NCI-H2171 (cell line): ENCODE measurements around the gene NEXMIF.
A peak's percentile ranks its signal among the peaks of the same experiment; 100 is the strongest.
"Not testable (repeated sequence)": the region's sequence is repeated elsewhere in the genome, so short reads cannot be mapped to it uniquely, and the experiment has no call there.

Source experiments
- DNase-seq: peaks from one replicate; lab custom pipeline; 2025; lab: John Stamatoyannopoulos, UW

The NEXMIF gene

DNA sequence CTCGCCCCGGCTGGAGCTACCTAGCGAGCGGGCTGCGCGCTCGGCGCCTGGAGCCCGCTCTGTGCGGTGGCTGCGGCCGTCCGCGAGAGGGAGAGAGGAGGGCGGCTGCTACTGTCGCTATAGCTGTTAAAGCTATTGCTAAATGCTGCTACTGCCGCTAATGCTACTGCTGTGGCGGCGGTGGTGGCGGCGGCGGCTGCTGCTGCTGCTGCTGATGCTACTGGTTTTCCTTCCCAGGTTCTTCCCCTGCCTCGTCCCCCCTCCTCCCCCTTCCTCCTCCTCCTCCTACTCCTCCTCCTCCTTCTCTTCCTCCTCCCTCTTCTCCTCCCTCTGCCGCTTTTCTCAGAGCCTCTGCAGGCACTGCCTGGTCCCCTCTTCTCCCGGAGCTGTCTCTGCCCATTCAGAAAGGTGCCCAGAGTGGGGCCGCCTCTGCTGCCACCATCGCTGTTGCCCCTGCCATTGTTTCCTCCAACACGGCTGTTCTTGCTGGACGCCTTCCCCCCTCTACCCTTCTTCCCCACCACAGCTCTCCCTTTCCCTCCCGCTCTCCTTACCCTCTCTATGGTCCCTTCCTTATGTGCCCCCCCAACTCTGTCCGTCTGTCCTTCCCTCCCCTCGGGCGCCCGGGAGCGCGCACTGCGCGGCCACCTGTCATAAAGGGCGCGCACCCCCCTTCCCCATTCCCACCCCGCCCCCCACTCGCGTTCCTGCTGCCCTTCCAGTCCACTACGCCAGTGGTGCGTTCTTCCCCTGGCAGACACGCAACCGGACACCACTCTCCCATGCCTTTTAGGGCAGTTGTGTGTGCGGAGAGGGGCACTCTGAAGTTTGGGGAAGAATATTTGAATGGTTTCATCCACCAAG, at the start of gene NEXMIF:
Gene NEXMIF (minus strand): TSS at position 228 of the 864 bp plus-strand sequence.
- DNase-seq: peak; percentile 30

DNA sequence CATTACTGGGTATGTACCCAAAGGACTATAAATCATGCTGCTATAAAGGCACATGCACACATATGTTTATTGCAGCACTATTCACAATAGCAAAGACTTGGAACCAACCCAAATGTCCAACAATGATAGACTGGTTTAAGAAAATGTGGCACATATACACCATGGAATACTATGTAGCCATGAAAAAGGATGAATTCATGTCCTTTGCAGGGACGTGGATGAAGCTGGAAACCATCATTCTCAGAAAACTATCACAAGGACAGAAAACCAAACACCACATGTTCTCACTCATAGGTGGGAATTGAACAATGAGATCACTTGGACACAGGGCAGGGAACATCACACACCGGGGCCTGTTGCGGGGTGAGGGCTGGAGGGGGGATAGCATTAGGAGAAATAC, 36.7 kb upstream of the NEXMIF start:
- DNase-seq: not testable (repeated sequence)

DNA sequence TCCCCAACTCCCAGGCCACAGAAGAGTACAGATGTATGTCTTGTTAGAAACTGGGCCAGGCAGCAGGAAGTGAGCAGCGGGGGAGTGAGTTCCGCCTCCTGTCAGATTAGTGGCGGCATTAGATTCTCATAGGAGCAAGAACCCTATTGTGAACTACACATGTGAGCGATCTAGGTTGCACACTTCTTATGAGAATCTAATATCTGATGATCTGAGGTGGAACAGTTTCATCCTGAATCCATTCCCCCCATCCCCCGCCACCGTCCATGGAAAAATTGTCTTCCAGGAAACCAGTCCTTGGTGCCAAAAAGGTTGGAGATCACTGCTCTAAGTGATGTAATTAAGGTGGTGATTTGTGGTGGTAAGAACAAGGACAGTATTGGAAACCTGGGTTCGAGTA, 24.5 kb upstream of the NEXMIF start:
- DNase-seq: no peak

DNA sequence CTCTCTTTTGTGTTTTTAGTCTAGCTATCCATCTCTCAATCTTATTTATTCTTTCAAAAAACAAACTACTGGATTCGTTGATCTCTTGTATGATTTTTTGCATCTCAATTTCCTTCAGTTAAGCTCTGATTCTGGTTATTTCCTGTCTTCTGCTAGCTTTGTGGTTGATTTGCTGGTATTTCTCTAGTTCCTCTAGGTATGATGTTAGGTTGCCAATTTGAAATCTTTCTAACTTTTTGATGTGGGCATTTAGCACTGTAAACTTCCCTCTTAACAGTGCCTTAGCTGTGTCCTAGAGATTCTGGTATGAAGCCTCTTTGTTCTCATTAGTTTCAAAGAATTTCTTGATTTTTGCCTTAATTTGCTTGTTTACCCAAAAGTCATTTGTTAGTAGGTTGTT, 15.2 kb upstream of the NEXMIF start:
- no peak for DNase-seq

DNA sequence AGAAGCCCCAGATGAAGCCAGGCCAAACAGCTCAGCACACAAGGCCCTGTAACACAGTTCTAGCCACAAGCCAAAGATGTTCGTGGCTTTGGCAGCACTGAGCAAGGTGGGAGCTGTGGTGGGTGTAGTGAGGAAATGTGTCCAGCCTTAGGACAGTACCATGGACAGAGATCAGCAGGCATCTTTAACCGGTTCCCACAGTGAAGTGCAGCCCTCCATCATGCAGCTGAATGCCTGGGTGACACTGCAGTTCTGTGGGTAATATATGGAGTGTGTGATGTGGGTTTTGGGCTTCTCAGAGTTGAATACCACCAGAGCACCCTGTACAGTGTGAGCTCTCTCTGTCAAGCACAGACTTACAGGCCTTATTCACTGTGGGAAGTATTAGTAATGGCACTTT, 6.0 kb upstream of the NEXMIF start:
- no peak for DNase-seq

DNA sequence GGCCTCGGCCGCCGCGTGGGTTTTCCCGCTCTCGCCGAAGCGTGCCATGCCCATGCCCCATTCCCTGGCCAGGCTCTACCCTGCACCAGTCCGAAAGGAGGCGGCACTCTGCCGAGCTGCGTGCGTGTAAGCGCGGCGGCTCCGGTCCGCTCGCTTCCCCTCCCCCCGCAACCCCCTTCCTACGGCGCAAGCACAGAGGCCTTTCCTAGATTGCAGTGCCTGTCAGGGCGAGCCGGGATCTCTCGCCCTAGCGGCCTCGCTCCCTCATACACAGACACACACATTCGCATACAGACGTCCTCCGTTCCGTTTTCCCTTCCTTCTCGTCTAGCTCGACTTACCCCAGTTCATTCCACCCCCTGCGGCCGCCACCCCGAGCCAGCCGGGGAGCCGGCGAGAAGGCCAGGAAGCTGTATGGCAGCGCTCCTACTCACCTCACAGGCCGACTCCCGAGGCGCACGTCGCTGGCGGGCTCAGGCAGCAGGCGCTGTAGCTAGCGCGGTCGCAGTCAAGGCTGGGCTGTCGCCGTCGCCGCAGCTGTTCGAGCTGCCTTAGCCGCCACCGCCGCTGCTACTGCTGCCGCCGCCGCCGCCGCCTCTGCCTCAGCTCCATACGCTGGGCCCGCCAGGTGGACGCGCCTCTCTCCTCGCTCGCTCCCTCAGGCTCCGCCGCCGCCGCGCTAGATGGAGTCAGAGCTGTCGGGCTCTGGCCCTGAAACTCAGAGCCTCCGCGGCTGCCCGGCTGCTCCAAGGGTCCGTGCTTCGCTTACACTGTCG, 615 bp downstream of the NEXMIF start:
- DNase-seq: peak; percentile 30

DNA sequence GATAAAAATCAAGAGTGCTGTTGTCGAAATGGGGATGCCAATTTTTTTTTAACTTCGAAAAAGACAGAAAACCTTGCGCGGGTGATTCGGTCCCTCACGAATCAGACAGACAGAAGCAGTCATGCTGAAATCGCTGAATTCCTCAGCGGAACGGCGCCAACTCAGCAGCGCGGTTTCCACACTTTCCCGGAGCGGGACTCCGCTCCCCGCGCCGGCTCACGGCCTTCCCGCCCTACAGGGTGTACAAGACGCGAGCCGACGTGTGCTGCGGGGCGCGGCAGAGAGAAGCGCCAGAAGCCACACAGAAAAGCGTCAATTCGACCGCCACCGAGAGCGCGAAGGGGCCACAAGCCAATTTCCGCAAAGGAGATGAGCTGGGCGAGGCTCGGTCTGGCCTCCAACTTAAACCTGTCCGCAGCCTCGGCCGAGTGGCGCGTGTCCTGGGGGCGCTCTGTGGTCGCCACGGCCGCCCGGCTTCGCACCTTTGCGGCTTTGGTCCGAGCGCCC, 1.3 kb downstream of the NEXMIF start:
- no peak for DNase-seq

DNA sequence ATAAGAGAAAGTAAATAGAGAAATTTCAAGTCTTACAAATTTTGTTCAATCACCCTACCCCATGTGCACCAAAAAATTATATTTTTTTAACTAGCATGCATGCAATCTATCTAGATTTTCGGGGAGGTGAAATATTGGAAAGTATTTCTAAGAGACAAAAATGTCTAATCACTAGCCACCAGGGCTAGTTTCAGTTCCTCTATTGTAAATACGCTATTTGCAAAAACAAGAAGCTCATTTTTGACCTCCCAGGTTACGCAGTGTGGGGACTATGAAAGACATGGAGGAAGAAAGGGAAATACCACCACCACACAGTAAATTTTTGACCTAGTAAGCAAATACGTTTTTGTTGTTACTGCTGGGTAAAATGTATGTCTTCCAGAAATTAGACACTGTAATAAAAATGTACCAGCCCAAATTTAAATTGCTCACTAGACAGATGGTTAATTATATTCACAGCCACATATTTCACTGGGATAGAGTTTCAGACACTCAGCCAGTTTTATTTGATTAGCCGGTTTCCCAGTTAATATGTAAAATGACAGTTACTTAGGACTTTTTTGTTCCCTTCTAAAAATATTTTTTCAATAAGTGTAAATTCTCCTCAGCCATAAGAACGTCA, 2.2 kb downstream of the NEXMIF start:
- no peak for DNase-seq

DNA sequence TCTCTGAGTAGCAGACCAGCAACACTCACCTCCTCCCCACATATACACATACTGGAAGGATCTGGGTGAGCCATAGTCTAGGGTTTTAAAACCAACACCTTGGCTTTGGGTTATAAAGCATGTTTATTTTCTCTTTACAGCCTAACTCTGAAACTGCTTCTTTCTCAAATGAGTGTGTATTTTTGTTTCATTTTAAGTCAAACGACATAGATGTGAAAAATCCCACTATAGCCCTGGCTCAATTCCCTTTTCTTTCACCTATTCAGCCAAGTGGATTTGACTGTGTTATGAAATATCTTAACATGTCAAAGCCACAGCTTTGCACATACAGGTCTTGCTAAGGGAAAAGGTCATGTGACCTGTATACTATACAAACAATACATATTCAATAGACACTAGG, 13.8 kb downstream of the NEXMIF start:
- no peak for DNase-seq

DNA sequence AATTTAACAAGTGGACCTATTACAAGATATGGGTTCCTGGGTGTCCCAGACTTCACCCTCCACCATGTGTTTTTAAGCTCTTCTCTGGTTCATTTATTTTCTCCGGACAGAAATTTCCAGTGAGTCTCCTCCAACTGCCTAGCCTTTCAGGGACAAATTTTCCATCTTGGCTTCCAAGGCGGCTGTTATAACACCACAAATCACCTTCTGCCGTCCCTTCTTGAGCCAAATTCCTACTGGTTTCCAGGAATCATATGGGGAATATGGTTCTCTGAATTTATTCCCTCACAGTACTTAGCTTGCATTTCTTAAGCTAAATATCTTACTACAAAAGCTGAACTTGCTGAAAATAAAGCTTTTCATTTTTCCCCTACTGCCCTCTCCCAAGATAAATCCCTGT, 18.8 kb downstream of the NEXMIF start:
- no peak for DNase-seq

DNA sequence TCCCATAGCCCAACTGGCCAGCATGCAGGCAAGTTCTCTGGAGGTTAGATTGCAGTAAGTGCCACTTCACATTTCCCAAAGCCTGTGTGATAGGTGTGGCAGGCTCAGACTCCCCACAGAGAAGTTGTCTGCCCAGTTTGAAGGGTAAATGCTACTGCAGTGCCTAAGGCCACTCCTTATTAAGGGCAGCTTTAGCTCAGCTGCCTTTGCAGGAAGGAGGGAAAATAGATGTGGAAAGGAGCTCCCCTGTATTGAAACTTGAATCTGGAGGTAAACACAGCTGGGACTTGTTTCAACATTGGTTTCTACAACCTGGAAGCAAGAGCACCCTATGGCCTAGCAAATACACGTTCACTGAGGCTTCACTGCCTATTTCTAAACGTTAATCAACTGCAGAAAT, 22.4 kb downstream of the NEXMIF start:
- no peak for DNase-seq

DNA sequence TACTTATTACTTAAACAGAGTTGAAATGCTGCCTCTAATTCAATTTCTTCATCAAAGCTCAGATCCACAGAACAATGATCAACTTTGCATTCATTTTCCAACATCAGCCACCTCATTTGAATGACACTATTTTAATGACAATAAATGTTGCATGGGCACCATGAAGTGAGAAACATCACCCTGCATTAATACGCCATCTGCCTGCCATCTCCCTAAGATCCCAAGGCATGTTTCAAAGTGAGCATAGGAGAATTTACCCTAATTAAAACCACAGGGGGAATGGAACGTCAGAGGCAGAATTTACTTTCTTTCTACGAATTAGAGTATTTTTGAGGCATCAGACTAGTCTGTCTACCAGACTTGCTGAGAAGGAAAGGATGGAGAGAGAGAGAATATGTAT, 32.7 kb downstream of the NEXMIF start:
- DNase-seq: no peak

DNA sequence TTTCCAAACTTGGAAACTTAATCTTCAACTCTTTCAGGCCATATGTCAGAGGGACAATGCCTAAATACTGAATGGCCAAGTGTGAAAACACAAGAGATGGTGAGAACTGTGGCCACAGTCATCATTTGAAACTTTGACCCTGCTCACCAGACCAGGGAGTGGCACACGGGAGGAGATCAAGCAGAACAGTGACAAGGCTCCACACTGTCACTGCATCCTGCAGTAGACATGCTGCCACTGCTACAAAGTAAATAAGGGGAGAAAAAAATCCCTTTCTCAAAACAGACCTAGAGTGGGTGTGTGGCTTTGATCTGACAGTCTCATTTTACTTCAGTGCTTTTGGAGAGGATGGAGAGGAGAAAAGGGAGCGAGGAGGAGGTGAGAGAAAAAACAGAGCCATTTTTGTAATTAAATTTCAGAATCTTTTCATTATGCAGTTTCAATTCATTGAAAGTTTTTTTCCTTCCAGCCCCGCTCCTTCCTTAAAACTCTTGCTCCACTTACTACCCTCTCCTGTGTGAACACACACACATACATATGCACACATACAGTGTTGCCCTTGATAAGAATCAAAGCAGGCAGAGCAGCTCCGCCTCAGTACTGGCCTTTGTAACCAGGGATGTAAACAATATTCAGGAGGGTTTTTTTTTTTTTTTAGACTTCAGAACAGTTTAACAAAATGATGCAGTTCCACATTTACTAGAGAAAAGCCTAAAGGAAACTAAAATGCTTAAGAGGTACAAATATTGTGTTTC, 34.4 kb downstream of the NEXMIF start:
- DNase-seq: no peak

DNA sequence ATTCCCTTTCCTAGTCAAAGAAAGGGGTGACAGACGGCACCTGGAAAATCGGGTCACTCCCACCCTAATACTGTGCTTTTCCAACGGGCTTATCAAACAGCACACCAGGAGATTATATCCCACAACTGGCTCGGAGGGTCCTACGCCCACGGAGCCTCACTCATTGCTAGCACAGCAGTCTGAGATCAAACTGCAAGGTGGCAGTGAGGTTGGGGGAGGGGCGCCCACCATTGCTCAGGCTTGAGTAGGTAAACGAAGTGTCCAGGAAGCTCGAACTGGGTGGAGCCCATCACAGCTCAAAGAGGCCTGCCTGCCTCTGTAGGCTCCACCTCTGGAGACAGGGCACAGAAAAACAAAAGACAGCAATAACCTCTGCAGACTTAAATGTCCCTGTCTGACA, 42.9 kb downstream of the NEXMIF start:
- DNase-seq: not testable (repeated sequence)

DNA sequence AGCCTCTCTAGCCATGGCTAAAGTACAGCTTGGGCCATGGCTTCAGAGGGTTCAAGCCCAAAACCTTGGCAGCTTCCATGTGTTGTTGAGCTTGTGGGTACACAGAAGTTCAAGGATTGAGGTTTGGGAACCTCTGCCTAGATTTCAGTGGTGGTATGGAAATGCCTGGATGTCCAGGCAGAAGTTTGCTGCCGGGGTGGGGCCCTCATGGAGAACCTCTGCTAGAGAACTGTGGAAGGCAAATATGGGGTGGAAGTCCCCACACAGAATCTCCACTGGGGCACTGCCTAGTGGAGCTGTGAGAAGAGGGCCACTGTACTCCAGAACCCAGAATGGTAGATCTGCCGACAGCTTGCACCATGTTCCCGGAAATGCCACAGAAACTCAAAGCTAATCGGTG, 59.5 kb downstream of the NEXMIF start:
- no peak for DNase-seq

DNA sequence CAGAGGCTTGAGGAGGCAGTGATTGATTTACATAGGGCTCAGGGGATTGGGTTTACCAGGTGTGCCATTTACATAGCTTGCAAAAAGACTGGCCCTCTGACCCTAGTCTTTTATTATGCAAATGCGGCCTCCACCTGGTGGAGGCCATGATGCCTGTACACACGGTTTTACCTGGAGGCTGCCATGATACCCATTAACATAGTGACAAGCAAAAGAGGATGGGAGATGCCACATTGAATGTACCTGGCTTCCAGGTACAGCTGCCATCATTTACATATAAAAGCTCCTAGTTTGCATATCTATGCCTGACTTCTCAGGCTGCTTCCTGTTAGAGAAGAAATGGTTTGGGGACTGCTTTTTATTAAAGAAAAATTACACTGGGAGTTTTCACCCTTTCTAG, 72.0 kb downstream of the NEXMIF start:
- no peak for DNase-seq

DNA sequence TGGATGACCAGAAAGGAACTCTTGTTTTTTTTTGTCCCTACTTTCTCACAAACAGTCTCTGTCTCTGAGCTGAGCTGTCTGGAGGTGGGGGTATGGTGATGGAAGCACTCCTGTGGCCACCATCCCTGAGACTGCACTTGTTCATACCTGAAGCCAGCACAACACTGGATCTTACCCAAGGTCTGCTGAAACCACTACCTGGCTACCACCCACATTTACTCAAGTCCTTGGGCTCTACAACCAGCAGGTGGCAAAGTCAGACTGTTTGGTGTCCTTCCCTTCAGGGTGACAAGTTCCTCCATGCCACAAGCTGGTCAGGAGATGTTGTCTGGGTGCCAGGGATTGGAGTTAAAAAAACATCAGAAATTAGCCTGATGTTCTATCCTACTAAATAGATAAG, 89.7 kb downstream of the NEXMIF start:
- DNase-seq: no peak

DNA sequence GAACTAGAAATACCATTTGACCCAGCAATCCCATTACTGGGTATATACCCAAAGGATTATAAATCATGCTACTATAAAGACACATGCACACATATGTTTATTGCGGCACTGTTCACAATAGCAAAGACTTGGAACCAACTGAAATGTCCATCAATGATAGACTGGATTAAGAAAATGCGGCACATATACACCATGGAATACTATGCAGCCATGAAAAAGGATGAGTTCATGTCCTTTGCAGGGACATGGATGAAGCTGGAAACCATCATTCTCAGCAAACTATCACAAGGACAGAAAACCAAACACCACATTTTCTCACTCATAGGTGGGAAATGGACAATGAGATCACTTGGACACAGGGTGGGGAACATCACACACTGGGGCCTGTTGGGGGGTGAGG, 105.5 kb downstream of the NEXMIF start:
- DNase-seq: not testable (repeated sequence)

DNA sequence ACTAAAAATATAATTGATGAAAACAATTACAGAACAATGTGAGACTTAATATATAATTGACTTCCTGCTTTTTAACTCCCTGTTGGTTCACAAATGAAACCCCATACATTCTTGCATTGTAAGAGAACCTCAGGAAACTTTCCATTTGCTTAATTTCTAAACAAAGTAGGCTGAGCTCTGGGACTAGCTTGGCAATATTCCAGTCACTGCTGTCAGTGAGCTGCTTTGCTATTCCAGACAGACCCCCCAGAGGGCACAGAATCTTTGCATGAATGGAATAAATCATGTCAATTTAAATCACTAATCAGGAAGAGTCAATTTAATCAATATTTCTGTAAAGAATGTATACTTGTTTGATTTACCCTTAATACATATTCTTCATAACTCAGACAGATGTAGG, 110.6 kb downstream of the NEXMIF start:
- no peak for DNase-seq

DNA sequence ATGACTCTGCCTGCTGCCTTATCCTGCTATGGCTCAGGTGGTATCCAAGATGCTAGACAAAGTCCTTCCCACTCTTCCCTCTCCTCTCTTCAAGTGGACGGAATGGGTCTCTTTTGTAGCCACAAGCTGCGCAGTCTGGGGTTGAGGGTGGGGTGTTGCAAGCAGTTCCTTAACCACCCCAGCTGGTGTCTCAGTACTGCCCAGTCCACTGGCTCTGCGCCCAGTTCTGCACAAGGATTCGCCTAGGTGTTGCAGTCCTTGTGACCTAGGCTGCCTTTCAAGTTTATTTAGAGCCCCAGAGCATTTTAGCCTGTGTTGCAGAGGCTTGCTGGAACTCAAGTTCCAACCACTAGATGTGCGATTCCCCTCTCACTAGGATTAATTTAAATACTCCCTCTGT, 120.7 kb downstream of the NEXMIF start:
- no peak for DNase-seq

DNA sequence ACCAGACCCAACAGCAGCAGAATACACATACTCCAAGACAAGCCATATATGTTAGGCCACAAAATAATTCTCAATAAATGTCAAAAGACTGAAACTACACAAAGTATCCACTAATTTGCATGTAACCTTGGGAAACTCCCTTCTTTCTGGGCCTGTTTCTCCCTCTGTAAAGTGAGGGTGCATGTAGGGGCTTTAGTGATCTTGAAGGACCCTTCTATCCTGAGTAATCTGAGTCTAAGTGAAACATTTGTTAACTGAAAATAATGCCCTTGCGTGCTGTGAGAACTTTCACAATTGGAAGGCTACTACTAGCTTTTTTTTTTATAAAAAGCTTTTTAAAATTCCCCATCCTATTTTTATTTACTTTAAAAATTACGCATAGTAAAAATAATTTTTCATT, 125.2 kb downstream of the NEXMIF start:
- no peak for DNase-seq

DNA sequence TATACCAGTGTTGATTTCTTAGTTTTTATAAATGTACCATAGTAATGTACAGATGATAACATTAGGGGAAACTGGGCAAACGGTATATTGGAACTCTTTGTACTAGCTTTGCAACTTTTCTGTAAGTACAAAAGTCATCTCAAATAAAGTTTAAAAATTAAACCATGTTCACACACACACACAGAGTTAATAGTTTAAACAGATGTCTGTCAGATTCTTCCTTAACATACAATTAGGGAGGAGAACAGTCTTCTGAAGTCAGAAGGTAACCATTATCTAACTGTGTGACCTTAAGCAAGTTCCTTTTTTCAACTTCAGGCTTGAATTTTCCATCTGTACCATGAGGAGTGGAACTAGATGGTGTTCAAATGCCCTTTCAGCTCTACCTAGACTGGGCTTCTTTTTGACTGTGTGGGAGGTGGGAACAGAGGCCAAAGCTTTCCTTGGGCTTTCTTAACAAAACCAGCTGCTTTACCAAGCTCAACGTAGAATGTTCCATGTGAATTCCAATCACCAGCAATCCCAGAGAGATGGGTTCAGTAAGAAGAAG, 127.8 kb downstream of the NEXMIF start:
- no peak for DNase-seq
